ENCODE measurements around the gene MCHR2.

MCHR2 gene

DNA sequence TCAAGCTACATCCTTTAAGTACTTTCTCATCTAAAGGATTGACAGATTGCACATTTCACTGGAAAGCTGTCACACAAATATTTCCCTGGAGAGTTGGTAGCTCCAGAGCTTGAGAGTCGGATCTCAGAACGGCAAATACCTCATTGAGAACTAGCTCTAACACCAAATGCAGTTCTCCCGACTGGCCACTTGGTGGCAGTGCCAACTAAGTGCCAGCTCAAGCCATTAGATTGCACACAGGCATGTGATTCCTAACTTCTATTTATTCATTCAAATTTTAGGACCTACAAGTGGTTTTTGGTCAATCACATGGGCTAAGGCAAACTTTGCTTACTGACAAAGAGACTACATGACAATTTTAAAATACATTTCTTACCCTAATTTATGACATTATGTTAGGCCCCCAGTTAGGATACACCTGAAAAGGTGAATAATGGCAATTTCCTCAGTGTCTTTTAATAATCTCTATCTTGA is 7.9 kb upstream of the MCHR2 start:
- H3K36me3 ChIP-seq = no peaks in the 10 kb centered on the region
- peak; percentile 27 for DNase-seq
- no peaks in the 10 kb centered on the region for H3K9me3 ChIP-seq
- H3K4me1 ChIP-seq = no peaks in the 10 kb centered on the region
- no peak overlapping the region for H3K4me3 ChIP-seq (ENCODE audit: low read depth, low read length)
- peaks cover 12% of the 10 kb centered on the region for H3K27me3 ChIP-seq
- TF ChIP-seq, protein P1, sequence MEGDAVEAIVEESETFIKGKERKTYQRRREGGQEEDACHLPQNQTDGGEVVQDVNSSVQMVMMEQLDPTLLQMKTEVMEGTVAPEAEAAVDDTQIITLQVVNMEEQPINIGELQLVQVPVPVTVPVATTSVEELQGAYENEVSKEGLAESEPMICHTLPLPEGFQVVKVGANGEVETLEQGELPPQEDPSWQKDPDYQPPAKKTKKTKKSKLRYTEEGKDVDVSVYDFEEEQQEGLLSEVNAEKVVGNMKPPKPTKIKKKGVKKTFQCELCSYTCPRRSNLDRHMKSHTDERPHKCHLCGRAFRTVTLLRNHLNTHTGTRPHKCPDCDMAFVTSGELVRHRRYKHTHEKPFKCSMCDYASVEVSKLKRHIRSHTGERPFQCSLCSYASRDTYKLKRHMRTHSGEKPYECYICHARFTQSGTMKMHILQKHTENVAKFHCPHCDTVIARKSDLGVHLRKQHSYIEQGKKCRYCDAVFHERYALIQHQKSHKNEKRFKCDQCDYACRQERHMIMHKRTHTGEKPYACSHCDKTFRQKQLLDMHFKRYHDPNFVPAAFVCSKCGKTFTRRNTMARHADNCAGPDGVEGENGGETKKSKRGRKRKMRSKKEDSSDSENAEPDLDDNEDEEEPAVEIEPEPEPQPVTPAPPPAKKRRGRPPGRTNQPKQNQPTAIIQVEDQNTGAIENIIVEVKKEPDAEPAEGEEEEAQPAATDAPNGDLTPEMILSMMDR (IDR thresholded peaks at IDR 0.05; ENCODE audit: low read depth, low read length) = peak; percentile 95

DNA sequence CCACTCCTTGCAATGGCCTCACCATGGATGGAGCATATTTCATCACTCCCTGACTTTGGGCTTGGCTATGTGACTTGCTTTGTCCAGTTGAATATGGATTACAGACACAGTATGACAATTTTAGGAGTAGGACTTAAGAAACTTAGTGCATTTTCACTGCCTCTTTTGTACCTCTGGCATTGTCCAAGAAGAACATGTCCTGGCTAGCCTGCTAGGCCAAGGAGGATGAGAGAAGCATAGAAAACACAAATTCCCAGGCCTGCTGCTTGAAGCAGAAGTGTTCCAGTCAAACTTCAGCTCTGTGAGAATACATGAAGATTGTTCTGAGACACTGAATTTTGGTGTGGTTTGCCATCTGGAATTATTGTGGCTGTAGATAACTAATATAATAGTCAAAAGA is 3.1 kb upstream of the MCHR2 start:
- Histone ChIP-seq H3K27me3 (peaks cover 49% of the 10 kb centered on the region), H3K4me1 (no peaks in the 10 kb centered on the region), H3K4me3 (ENCODE audit: low read depth, low read length) (no peak overlapping the region), H3K36me3 (no peaks in the 10 kb centered on the region), H3K9me3 (no peaks in the 10 kb centered on the region)
- TF ChIP-seq, protein P1 (IDR thresholded peaks at IDR 0.05; ENCODE audit: low read depth, low read length) = no peak
- DNase-seq = no peak

DNA sequence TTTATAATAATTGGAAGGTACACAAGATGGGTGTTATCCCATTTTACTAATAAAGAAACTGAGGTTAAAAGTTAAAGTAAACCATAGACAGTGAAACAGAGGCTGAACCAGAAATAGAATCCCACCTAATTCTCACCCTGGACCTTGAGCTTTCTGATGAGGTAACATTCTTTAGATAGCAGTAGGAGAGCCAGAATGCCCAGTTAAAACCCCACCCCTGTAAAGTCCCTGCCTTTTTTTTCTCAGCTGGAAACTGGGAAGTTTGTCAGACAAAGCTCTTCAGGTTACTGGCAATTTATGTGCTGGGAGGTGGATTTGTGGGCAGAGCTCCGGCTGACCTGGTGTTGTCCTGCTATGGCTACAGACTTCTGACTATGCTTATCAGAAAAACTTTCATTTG is 1.9 kb upstream of the MCHR2 start:
- peaks cover 46% of the 10 kb centered on the region for H3K27me3 ChIP-seq
- no peaks in the 10 kb centered on the region for H3K36me3 ChIP-seq
- no peaks in the 10 kb centered on the region for H3K9me3 ChIP-seq
- TF ChIP-seq, protein P1 (IDR thresholded peaks at IDR 0.05; ENCODE audit: low read depth, low read length) = no peak
- DNase-seq = no peak
- H3K4me1 ChIP-seq = no peaks in the 10 kb centered on the region
- H3K4me3 ChIP-seq (ENCODE audit: low read depth, low read length) = no peak overlapping the region

DNA sequence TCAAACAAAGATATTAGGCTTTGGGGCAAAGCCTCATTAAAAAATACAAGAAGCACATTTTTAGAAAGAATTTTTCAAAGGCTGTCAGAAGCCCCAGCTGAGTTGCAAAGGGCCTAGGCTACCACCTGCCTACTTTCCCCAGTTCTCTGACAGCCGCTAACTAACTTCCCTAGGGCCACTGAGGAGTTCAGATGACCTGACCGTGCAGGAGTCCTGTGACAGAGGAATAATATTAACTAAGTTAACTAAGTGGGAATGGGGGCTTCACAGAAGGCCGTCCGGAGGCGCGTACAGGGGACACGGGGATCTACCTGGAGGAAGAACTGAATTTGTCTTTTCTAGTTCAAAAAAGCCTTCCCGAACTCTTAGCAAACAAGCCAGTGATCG is 884 bp downstream of the MCHR2 start:
- TF ChIP-seq, protein P1 (IDR thresholded peaks at IDR 0.05; ENCODE audit: low read depth, low read length) = no peak
- Histone ChIP-seq H3K36me3 (no peaks in the 10 kb centered on the region), H3K4me1 (no peaks in the 10 kb centered on the region), H3K4me3 (ENCODE audit: low read depth, low read length) (no peak overlapping the region), H3K9me3 (no peaks in the 10 kb centered on the region), H3K27me3 (peaks cover 43% of the 10 kb centered on the region)
- DNase-seq = no peak

DNA sequence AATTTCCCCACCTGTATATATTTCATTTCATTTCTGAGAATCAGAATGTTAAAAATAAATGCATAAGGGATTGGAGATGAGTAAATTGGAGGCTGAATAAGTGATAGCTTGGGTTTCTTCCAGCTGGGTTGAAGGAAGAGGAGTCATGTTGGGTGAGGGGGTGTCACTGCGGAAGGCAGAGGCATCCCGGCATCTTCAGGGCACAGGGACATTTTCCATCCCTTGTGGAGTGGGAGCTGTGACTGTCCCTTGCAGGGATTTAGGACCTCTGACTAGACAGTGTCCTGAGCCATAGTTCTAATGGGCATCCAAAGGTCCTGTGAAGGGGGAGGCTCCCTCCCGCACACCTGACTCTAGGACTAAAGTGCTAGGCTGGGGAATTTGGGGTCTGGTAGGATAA is 2.1 kb downstream of the MCHR2 start:
- no peak for DNase-seq
- Histone ChIP-seq H3K36me3 (no peaks in the 10 kb centered on the region), H3K4me3 (ENCODE audit: low read depth, low read length) (no peak overlapping the region), H3K9me3 (no peaks in the 10 kb centered on the region), H3K4me1 (no peaks in the 10 kb centered on the region), H3K27me3 (peaks cover 40% of the 10 kb centered on the region)
- TF ChIP-seq, protein P1 (IDR thresholded peaks at IDR 0.05; ENCODE audit: low read depth, low read length) = no peak

DNA sequence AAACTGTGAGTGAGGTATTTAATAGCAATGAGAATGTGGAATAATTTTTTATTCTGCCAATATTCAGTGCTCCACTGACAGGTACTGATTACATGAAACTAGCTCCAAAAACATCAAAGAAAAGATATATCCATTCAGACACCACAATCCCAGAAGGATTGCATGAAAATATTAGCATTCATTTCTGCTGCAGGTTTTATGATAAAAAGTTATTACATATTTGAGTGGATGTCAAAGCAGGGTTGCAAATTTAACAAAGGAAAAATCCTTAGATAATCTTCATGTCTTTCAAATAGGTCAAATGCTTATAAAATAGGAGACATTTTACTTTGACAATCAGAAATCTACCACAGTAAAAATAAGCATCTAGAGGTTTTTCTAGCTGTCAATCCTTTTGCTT is 13.3 kb downstream of the MCHR2 start:
- no peak for DNase-seq
- Histone ChIP-seq H3K4me3 (ENCODE audit: low read depth, low read length) (no peak overlapping the region), H3K4me1 (no peaks in the 10 kb centered on the region), H3K9me3 (no peaks in the 10 kb centered on the region), H3K27me3 (no peaks in the 10 kb centered on the region), H3K36me3 (no peaks in the 10 kb centered on the region)
- TF ChIP-seq, protein P1 (IDR thresholded peaks at IDR 0.05; ENCODE audit: low read depth, low read length) = no peak
